ENCODE measurements around the gene BAZ2B.

GRCh38 chr2:159399716-159400415 is 216.5 kb downstream of the BAZ2B start:
- no peak for TF ChIP-seq POLR2A (IDR thresholded peaks at IDR 0.05)
- TF ChIP-seq CTCF (IDR thresholded peaks at IDR 0.05), result no peak

All from lower leg skin (tissue), 3 donors.